Inflammatory macrophage treated with lipopolysaccharide for 1 hour (primary cell): ENCODE measurements around the gene SHTN1.

Source experiments
- DNase-seq, 2 donors: peaks; one replicate each; pipeline ENCODE4 v3.0.0-alpha.2; 2020 to 2022

The SHTN1 gene

DNA sequence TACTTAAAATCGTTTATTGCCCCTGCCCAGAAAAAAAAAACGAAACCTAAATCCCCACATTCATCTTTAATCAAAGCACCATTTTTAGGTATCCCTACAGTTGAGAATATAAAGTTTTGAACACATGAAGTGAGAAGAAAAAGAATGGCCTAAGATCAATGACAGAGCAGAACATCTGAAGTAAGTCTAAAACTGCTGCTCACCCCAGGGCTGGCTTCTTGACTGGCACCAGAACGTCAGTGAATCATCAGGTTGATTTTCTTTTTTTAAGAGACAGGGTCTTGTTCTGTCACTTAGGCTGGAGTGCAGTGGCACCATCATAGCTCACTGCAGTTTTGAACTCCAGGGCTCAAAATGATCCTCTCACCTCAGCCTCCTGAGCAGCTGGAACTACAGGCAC is 24.9 kb downstream of the SHTN1 start:
- DNase-seq, result no peak

- no peak for DNase-seq
Measured at GRCh38 chr10:116978901-116979300, 26.1 kb downstream of the SHTN1 start.

- peak; percentile 25 to 35 for DNase-seq
Measured at GRCh38 chr10:116974456-116975005, 30.5 kb downstream of the SHTN1 start.

DNA sequence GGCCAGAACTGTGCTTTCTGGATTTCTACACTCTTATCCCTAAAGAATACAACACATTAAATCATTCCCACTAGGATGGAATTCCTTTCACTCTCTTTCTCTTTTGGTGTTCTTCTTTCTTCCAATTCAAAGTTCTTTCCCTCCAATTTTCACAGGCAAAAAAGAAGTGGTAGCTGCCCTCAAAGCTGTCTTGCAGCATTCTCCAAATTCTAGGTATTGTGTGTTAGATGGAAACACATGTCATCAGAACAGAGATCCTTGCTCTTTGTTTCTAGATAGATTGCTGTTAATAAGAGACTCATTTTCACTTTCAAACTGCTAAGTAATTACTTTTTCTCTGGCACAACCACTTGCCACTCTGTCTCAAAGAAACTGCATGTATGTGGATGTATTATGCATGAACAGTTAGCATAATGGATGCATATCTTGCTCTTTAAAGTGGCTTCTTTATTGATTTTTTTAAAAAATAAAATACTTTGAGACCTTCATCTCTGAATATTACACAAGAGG is 31.0 kb downstream of the SHTN1 start:
- no peak for DNase-seq

GRCh38 chr10:116973371-116973905 is 31.5 kb downstream of the SHTN1 start:
- DNase-seq, result no peak

GRCh38 chr10:116972131-116972530 is 32.9 kb downstream of the SHTN1 start:
- no peak for DNase-seq

GRCh38 chr10:116970050-116970449 is 34.9 kb downstream of the SHTN1 start:
- no peak for DNase-seq

DNA sequence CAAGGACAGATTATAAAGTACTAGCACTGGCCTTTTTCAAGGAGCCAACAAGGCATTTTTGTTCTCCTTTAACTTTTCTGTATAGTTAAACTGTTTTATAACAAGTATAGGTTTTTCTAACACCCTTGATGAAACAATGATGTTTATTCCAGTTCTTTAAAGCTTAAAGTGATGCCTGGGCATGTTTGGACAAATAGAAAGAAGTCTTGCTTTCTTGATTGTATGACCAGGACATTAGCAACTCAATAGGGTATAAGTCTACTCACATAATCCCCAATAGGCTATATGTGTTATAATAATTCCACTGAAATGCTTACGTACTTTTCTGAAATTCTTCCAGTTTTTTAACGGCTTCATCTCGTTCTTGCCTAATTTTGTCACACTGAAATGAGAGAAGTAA is 36.7 kb downstream of the SHTN1 start:
- DNase-seq, result no peak

DNA sequence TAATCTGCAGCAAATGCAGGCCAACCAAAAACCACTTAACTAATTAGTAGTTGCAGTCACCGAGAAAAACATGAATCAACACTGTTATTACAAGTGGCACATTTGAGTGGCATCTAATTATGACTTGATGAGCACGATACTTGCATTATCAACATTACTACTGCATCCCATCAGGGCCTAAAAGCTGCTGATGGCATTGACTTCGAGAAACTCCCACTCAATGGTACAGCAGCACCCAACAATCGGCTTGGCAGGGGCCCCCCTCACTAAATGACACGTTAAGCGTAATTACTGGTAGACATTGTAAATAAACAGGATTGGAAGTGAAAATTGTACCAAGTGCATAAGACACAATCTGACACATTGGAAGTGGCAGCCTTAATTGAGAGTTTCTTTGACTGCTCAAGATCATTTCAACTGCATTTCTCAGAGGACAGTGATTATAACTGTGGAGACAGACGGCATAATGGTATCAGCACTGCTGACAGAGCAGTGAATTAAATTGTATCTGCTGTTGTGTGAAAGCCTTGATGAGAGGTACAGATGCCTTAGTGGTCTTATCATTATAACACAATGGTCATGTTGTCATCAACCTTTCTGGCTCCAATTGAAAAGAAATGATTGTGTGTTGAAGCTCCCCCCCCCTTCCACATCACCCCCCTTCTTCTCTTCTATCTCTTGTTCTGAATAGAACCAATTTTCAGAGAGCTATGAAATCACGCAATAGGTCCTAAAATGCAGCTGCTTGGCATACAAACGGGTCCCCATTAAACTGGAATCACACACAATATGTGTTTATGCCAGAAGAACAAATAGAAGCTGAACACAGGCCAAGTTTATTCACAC is 43.4 kb downstream of the SHTN1 start:
- no peak for DNase-seq

- DNase-seq, result peak; percentile 76 to 83
Measured at GRCh38 chr10:116960066-116960776, 44.8 kb downstream of the SHTN1 start.

- peak; percentile 33 to 78 for DNase-seq
Measured at GRCh38 chr10:116952729-116953128, 52.3 kb downstream of the SHTN1 start.

GRCh38 chr10:116948530-116948870 is 56.5 kb downstream of the SHTN1 start:
- peak; percentile 60 to 64 for DNase-seq

DNA sequence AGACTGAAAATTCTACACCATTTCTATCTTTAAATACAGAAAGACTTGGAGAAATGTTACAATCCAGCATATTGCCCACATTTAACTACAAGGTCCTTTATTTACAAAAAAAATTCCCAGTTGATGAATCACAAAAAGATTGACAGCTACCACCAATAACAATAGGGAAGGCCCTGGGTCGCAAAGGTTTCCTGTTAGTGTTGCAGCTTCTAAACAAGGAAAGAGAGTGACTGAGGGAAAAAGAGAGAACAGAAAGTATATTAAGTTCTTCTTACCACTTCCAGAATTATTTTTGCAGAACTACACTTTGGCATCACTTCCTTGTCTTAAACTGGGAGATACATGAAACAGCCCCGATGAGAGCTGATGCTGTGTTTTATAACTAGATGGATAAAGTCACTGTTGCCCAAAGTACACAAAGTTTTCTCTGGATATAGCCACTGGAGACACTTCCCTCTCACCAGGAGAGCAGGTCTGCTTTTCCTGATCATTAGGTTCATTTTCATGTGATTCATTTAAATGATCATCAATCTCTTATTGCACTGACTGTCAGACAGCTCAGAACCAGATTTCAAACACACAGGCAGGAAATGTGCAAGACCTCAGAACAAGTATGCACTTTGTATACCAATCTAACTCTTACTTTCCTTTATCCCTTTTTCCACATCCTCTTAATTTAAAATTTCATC is 57.0 kb downstream of the SHTN1 start:
- DNase-seq, result peak; percentile 83 to 93

DNA sequence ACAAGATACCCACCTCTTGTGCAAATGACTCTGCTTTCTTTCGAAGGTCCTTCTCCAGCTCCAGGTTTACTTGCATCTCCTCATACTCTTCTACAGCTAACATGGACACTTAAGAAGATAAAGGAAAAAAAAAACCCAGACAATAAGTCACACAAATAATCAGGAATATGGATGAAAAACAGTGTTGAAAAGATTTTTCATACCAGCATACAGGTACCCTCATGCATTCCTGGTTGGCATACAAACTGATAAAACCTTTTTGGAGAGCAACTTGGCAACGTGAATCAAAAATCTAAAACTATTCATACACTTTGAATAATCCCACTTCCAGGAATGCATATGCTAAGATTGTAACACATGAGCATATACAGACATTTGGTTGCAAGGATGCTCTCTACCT is 60.1 kb downstream of the SHTN1 start:
- DNase-seq, result no peak

DNA sequence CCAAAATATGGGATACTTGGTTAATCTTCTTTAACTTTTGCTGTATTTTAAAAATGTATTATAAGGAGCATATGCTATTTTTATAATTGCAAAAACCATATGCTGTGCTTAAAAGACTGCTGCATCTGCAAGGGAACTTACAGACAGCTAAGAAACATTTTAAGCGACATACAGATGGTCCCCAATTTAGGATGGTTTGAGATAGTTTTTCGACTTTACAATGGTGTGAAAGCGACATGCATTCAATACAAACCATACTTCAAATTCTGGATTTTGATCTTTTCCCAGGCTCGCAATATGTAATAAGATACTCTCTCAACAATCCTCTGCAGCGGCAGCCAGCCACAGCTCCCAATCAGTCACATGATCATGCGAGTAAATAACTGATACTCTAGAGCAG is 73.2 kb downstream of the SHTN1 start:
- DNase-seq, result no peak

GRCh38 chr10:116926426-116926825 is 78.6 kb downstream of the SHTN1 start:
- no peak for DNase-seq

- no peak for DNase-seq
Measured at GRCh38 chr10:116925056-116925455, 79.9 kb downstream of the SHTN1 start.

DNA sequence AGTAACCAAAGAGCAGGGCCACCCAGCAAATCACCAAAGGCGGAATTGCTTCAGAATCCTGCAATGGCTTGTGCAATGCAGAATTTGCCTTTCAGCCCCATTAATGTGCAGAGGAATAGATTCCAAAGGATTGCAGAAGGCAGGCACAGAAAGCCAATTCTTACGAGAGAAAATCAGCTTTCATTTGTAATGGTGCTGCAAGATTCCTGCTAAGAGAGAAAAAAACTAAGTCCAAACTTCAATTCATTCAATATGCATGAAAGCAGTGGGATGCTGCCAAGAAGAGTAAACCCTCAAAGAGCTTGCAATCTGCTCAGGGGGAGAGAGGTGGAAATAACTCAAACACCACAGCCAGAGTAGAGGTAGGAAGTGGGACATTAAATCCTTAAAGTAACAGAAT is 85.3 kb downstream of the SHTN1 start:
- no peak for DNase-seq

- DNase-seq, result no peak
Measured at GRCh38 chr10:116919164-116919563, 85.8 kb downstream of the SHTN1 start.

DNA sequence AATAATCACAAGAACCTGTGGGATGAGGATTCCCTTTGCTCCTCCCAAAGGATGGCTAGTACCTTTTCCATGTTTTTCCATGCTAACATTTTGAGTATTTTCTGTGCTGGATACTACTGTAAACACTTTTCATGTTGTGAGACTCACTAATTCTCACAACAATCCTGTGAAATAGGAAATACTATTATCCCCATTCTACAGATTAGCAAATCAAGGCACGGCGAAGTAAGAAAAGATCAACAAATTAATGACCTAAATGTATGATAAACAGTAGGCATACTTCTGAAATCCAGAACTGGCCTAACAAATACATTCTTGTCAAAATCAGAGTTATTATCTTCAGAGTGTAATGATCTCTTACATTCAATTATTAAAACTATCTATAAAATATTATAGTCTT is 86.4 kb downstream of the SHTN1 start:
- no peak for DNase-seq

DNA sequence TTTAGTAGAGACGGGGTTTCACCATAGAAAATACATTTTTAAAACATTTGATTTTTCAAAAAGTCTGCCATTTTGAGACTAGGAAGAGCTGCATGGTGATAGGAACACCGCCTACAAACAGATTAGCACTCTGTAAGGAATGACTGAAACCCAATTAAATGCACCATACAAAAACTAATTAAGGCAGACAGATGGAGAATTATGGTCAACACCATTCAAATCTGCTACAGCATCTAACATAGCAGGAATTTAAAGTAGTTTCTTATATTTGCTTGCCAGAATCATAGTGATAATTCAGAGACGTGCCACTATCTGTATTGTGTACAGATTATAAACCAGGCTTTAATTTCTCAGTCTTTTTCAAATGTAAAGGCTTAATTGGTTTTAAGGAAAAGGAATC is 87.5 kb downstream of the SHTN1 start:
- no peak for DNase-seq

DNA sequence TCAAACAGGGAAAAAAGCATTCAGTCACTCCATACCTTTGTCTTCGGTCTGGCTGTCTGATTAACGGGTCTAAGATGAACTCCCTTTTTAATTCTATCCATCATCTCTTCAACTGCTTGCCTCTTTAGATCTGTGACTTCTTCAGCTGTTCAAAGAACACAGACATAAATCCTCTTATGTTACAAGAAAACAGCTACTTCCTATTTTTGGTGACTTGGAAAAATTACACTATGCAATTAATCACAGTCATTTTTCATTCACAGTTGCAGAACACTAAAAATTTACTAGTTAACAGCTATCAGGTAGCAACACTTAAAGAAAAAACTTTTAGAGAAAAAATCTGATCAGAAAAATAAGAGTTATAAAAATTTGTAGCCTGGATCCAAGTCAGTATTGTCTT is 89.6 kb downstream of the SHTN1 start:
- no peak for DNase-seq

- no peak for DNase-seq
Measured at GRCh38 chr10:116913695-116914094, 91.3 kb downstream of the SHTN1 start.
